Stimulated activated CD8-positive, alpha-beta memory T cell treated with anti-CD3 and anti-CD28 coated beads, Interleukin-4, amount 100 ng/mL, for 4 hours (primary cell): ENCODE results near the gene NFE2L2.
"Not testable (repeated sequence)": the region's sequence is repeated elsewhere in the genome, so short reads cannot be mapped to it uniquely, and the experiment has no call there.

Experiments used
- DNase-seq, 2 donors: peaks; one replicate each; pipeline ENCODE4 v3.0.0-alpha.2; 2020; ENCODE audit warnings: low read depth in 2 of 2, low spot score in 1 of 2

The NFE2L2 gene

GRCh38 chr2:177258059-177258458 lies 6.5 kb downstream of the NFE2L2 start:
- no peak for DNase-seq

GRCh38 chr2:177257471-177257870 lies 7.1 kb downstream of the NFE2L2 start:
- DNase-seq: no peak

- no peak for DNase-seq
Observed at GRCh38 chr2:177256695-177257094, 7.8 kb downstream of the NFE2L2 start.

GRCh38 chr2:177256026-177256425 lies 8.5 kb downstream of the NFE2L2 start:
- no peak for DNase-seq

GRCh38 chr2:177255227-177255601 lies 9.3 kb downstream of the NFE2L2 start:
- DNase-seq: no peak

- no peak for DNase-seq
Observed at GRCh38 chr2:177254433-177255226, 9.9 kb downstream of the NFE2L2 start.

- no peak for DNase-seq
Observed at GRCh38 chr2:177253704-177254103, 10.8 kb downstream of the NFE2L2 start.

- DNase-seq: no peak
Observed at GRCh38 chr2:177252808-177253531, 11.6 kb downstream of the NFE2L2 start.

GRCh38 chr2:177251165-177251542 lies 13.4 kb downstream of the NFE2L2 start:
- DNase-seq: no peak

GRCh38 chr2:177250461-177250860 lies 14.1 kb downstream of the NFE2L2 start:
- DNase-seq: no peak

- DNase-seq: no peak
Observed at GRCh38 chr2:177249038-177249437, 15.5 kb downstream of the NFE2L2 start.

- DNase-seq: no peak
Observed at GRCh38 chr2:177247693-177248262, 16.7 kb downstream of the NFE2L2 start.

GRCh38 chr2:177246523-177247030 lies 17.9 kb downstream of the NFE2L2 start:
- not testable (repeated sequence) for DNase-seq

- DNase-seq: no peak
Observed at GRCh38 chr2:177246000-177246399, 18.5 kb downstream of the NFE2L2 start.

GRCh38 chr2:177245010-177245422 lies 19.5 kb downstream of the NFE2L2 start:
- DNase-seq: no peak

GRCh38 chr2:177244244-177244771 lies 20.2 kb downstream of the NFE2L2 start:
- no peak for DNase-seq

- no peak for DNase-seq
Observed at GRCh38 chr2:177243476-177243875, 21.1 kb downstream of the NFE2L2 start.

- DNase-seq: no peak
Observed at GRCh38 chr2:177243073-177243472, 21.5 kb downstream of the NFE2L2 start.

- no peak for DNase-seq
Observed at GRCh38 chr2:177242121-177242987, 22.2 kb downstream of the NFE2L2 start.

- DNase-seq: no peak
Observed at GRCh38 chr2:177241711-177242120, 22.8 kb downstream of the NFE2L2 start.
